GM21526 (cell line): ENCODE measurements around the gene ABCA7.

Source experiments
- ATAC-seq: cut with Tn5 transposase; IDR thresholded peaks from one replicate; pipeline ENCODE4 v1.9.1; 2021; ENCODE audit warnings: moderate library complexity; ENCODE audit not compliant: unreplicated experiment, low FRiP score

Gene ABCA7

GRCh38 chr19:1039646-1040475, at the start of gene ABCA7:
ABCA7 (plus strand) TSS chr19:1040107; CDS start chr19:1041362, 1,255 bp downstream.
- peak; percentile 68 for ATAC-seq

GRCh38 chr19:990119-990571, 49.8 kb upstream of the ABCA7 start:
- ATAC-seq: no peak

- no peak for ATAC-seq
Observed at GRCh38 chr19:990746-991145, 49.2 kb upstream of the ABCA7 start.

- no peak for ATAC-seq
Observed at GRCh38 chr19:991174-991931, 48.6 kb upstream of the ABCA7 start.

GRCh38 chr19:991932-992669, 47.8 kb upstream of the ABCA7 start:
- ATAC-seq: no peak

GRCh38 chr19:992670-993055, 47.2 kb upstream of the ABCA7 start:
- no peak for ATAC-seq

- no peak for ATAC-seq
Observed at GRCh38 chr19:993361-993830, 46.5 kb upstream of the ABCA7 start.

- no peak for ATAC-seq
Observed at GRCh38 chr19:993831-994393, 46.0 kb upstream of the ABCA7 start.

GRCh38 chr19:994516-994915, 45.4 kb upstream of the ABCA7 start:
- ATAC-seq: no peak

- no peak for ATAC-seq
Observed at GRCh38 chr19:995051-995827, 44.7 kb upstream of the ABCA7 start.

- ATAC-seq: no peak
Observed at GRCh38 chr19:996051-996838, 43.7 kb upstream of the ABCA7 start.

- ATAC-seq: no peak
Observed at GRCh38 chr19:998064-998463, 41.8 kb upstream of the ABCA7 start.

GRCh38 chr19:999379-999719, 40.6 kb upstream of the ABCA7 start:
- no peak for ATAC-seq

GRCh38 chr19:1000095-1000494, 39.8 kb upstream of the ABCA7 start, which contains the start of gene GRIN3B:
GRIN3B (plus strand) TSS chr19:1000419; CDS start chr19:1000438, 19 bp downstream.
- no peak for ATAC-seq

GRCh38 chr19:1000591-1001537, 39.0 kb upstream of the ABCA7 start:
- ATAC-seq: no peak

- no peak for ATAC-seq
Observed at GRCh38 chr19:1001538-1002166, 38.3 kb upstream of the ABCA7 start.

GRCh38 chr19:1002600-1002999, 37.3 kb upstream of the ABCA7 start:
- ATAC-seq: no peak
